GM12801 (cell line): ENCODE results near the gene TNFRSF9.

ENCODE experiments used
- CTCF ChIP-seq: IDR thresholded peaks from one replicate; pipeline ENCODE4 v1.5.1; 2011; ENCODE audit warnings: control low read depth; ENCODE audit not compliant: insufficient read length; ENCODE audit errors: extremely low read depth

Gene TNFRSF9

GRCh38 chr1:7938070-7938469 lies 2.6 kb downstream of the TNFRSF9 start:
- no peak for TF ChIP-seq CTCF

GRCh38 chr1:7932524-7933138 lies 8.0 kb downstream of the TNFRSF9 start:
- no peak for TF ChIP-seq CTCF

GRCh38 chr1:7931446-7931812 lies 9.2 kb downstream of the TNFRSF9 start:
- no peak for TF ChIP-seq CTCF

- TF ChIP-seq CTCF = no peak
Observed at GRCh38 chr1:7930645-7931445, 9.8 kb downstream of the TNFRSF9 start.

GRCh38 chr1:7929637-7930036 lies 11.0 kb downstream of the TNFRSF9 start:
- no peak for TF ChIP-seq CTCF

- no peak for TF ChIP-seq CTCF
Observed at GRCh38 chr1:7928247-7928646, 12.4 kb downstream of the TNFRSF9 start.

GRCh38 chr1:7922301-7922700 lies 18.3 kb downstream of the TNFRSF9 start:
- TF ChIP-seq CTCF = no peak
